Esophagus squamous epithelium (tissue), 4 donors: ENCODE data around the gene CTLA4.

Source experiments
- CTCF ChIP-seq, 6 experiments: fragments of 450-650 bp in 4 of 6; fragments of 200-600 bp in 2 of 6; sonication (generic) in 2 of 6; IDR thresholded peaks; one replicate each; pipeline ENCODE4 v1.5.1; 2016 to 2019; ENCODE audit warnings: antibody characterized with exemption in 6 of 6, mild to moderate bottlenecking in 4 of 6, moderate library complexity in 4 of 6
- POLR2A ChIP-seq, 4 donors: fragments of 450-650 bp; IDR thresholded peaks; one replicate each; pipeline ENCODE4 v1.6.1; 2017; ENCODE audit warnings: antibody characterized with exemption in 4 of 4, mild to moderate bottlenecking in 4 of 4, moderate library complexity in 3 of 4

- TF ChIP-seq POLR2A (IDR thresholded peaks at IDR 0.05): no peak
- TF ChIP-seq CTCF (IDR thresholded peaks at IDR 0.05): no peak
Observed at GRCh38 chr2:203918264-203918663, 50.7 kb downstream of the CTLA4 start.
